ENCODE data around the gene FLCN. TPM values are rescaled to one million over a fixed set of nuclear protein-coding genes. Genes with fewer than 3 reads are reported as not detected.

Gene FLCN
- total RNA-seq, 1 donor from 2014 or later: 82.0 TPM

GRCh38 chr17:17172990-17173389, 64.0 kb downstream of the FLCN start:
- Histone ChIP-seq H3K27me3 (no peaks in the 10 kb centered on the region), H3K4me3 (no peak overlapping the region), H3K4me1 (peaks cover 10% of the 10 kb centered on the region), H3K9me3 (no peaks in the 10 kb centered on the region), H3K36me3 (peaks cover 0 to 85% of the 10 kb centered on the region in 2 donors), H3K27ac (no peak overlapping the region)
- no peak for DNase-seq (ENCODE audit: extremely low spot score in 2 of 2)
- TF ChIP-seq POLR2A (IDR thresholded peaks at IDR 0.05): no peak
- TF ChIP-seq POLR2AphosphoS5 (IDR thresholded peaks at IDR 0.05; ENCODE audit: insufficient read depth in 1 of 2, low read depth in 1 of 2): no peak
- TF ChIP-seq CTCF (IDR thresholded peaks at IDR 0.05): no peak
- intact Hi-C loops (cut with DNase I): no loop called here

DNA sequence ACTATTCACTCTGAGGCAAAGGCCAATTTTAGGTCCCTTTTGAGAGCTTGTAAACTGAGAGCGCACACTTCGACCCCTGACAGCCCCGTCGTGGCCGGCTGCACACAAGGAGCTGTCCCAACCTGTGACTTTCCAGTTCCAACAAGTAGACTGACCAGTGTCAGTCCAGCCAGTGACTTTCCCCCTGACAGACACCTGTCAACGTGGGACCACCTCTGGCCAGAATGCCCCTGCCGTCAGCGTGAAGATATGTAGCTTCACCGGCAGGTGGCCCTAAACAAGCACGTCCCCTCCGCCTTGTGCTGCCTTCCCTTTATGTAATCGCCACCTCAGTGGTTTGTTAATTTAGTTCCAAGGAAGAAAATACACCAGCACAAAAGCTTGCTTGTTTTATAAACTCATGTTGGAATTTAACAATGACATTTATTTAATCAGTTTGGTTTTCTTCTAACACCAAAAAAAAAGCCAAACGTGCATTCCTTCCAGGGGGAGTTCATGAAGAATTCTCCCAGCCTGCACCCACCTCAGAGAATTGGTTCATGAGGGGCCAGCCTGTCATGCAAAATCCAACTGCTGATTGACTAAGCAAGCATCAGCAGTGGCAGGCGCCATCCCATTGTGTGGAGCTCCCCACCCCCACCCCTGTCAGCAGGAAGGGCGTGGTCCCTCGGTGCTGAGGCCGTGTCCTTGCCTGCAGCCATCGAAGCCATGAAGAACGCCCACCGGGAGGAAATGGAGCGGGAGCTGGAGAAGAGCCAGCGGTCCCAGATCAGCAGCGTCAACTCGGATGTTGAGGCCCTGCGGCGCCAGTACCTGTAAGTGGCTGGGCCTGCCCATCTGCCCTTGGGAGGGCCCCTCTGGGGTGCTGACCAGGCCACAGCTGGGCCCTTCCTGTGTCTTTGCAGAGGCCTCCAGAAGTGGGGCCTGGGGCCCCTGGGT, 64.7 kb downstream of the FLCN start:
- Histone ChIP-seq H3K4me3 (no peak overlapping the region), H3K36me3 (peaks cover 0 to 83% of the 10 kb centered on the region in 2 donors), H3K9me3 (no peaks in the 10 kb centered on the region), H3K27ac (no peak overlapping the region), H3K27me3 (no peaks in the 10 kb centered on the region), H3K4me1 (peaks cover 10% of the 10 kb centered on the region)
- intact Hi-C loops (cut with DNase I): no loop called here
- no peak for DNase-seq (ENCODE audit: extremely low spot score in 2 of 2)
- no peak for TF ChIP-seq POLR2A (IDR thresholded peaks at IDR 0.05)
- no peak for TF ChIP-seq POLR2AphosphoS5 (IDR thresholded peaks at IDR 0.05; ENCODE audit: insufficient read depth in 1 of 2, low read depth in 1 of 2)
- TF ChIP-seq CTCF (IDR thresholded peaks at IDR 0.05): no peak

DNA sequence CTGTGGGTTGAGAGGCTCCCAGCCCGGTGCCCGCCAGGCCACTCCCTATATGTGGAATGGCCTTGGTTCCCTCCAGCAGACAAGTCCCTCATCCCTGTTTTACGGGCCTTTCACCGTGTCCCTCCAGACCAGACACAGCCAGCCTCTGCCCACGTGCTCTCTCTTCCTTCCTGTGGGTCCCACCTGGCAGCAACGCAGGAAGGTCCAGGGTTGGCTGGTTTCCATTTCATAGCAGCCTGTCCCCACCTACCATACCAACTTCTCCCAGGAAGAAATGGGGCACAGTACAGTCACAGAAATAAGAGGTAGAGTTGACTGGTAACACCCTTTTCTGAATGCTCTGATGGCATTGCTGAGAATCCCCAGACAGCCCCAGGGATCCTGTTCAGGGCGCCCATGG, 65.8 kb downstream of the FLCN start:
- intact Hi-C loops (cut with DNase I): no loop called here
- Histone ChIP-seq H3K36me3 (peaks cover 0 to 83% of the 10 kb centered on the region in 2 donors), H3K27me3 (no peaks in the 10 kb centered on the region), H3K4me1 (peaks cover 10% of the 10 kb centered on the region), H3K27ac (no peak overlapping the region), H3K4me3 (no peak overlapping the region), H3K9me3 (no peaks in the 10 kb centered on the region)
- TF ChIP-seq POLR2A (IDR thresholded peaks at IDR 0.05) (no peak), POLR2AphosphoS5 (IDR thresholded peaks at IDR 0.05; ENCODE audit: insufficient read depth in 1 of 2, low read depth in 1 of 2) (no peak), CTCF (IDR thresholded peaks at IDR 0.05) (no peak)
- no peak for DNase-seq (ENCODE audit: extremely low spot score in 2 of 2)

DNA sequence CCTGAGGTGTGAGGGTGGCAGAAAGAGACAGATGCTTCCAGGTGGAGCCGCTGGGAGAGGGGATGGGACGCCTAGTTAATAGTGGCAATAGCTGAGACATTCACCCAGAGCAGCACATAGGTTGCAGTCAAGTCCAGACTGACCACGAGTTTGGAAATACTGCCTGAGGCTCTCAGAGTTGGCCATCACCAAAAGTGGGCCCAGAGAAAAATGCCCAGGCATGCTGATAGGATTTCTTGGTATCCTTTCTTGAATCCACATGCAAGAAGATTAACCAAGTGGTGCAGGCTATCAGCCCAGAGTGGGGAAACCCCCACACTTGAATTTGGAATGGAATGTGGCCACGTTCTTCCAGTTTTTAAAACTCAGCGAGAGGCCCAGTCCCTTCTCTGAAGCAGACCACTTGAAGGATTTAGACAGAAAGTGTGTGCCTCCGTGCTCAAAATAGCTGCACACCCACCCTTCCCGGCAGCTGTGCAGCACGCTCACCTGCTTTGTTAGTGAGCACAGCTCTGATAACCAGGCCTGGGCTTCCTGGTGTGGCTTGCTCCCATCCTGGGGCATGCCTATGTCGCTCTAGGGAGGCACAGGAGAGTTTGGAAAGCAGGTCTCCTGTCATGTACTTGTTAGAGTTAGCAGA, 66.5 kb downstream of the FLCN start:
- Histone ChIP-seq H3K36me3 (peaks cover 0 to 83% of the 10 kb centered on the region in 2 donors), H3K4me3 (no peak overlapping the region), H3K9me3 (no peaks in the 10 kb centered on the region), H3K27me3 (no peaks in the 10 kb centered on the region), H3K4me1 (peaks cover 10% of the 10 kb centered on the region), H3K27ac (no peak overlapping the region)
- TF ChIP-seq POLR2A (IDR thresholded peaks at IDR 0.05) (no peak), CTCF (IDR thresholded peaks at IDR 0.05) (no peak)
- intact Hi-C loops (cut with DNase I): no loop called here
- DNase-seq (ENCODE audit: extremely low spot score in 2 of 2): no peak

DNA sequence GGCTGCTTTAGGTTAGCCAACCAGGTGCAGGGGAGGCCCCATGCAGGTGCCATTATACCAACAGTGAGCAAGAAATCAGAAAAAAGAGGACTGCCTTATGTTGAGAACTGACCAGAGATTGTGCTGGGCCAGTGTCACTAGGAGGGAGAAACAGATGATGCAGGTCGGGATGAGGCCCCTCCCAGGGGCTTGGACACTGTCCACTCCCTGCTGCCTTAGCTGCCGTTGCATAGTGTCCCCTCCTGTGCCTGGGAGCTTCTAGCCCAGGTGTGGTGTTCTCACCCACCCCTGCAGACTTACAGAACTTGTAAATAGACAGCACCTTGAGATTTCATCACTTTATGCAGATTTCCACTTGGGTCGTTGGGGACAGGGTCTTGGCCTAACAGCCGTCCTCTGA, 67.6 kb downstream of the FLCN start:
- DNase-seq (ENCODE audit: extremely low spot score in 2 of 2): no peak
- intact Hi-C loops (cut with DNase I): no loop called here
- Histone ChIP-seq H3K36me3 (peaks cover 0 to 83% of the 10 kb centered on the region in 2 donors), H3K9me3 (no peaks in the 10 kb centered on the region), H3K4me3 (no peak overlapping the region), H3K4me1 (peaks cover 10% of the 10 kb centered on the region), H3K27me3 (no peaks in the 10 kb centered on the region), H3K27ac (no peak overlapping the region)
- TF ChIP-seq POLR2A (IDR thresholded peaks at IDR 0.05) (no peak), POLR2AphosphoS5 (IDR thresholded peaks at IDR 0.05; ENCODE audit: insufficient read depth in 1 of 2, low read depth in 1 of 2) (no peak), CTCF (IDR thresholded peaks at IDR 0.05) (no peak)

Data from vagina (tissue), 2 donors.